Frontal cortex (tissue), 4 donors: Measurements from ENCODE around the gene RGS3. TPM values are rescaled to one million over a fixed set of nuclear protein-coding genes. Genes with fewer than 3 reads are reported as not detected.

Experiments used
- DNase-seq, 2 donors: peaks; one replicate each; pipeline ENCODE4 v3.0.0; 2012; ENCODE audit warnings: low spot score in 2 of 2
- FAIRE-seq: peaks from 2 replicates; lab custom pipeline; 2012; peaks lifted over from hg19 to GRCh38; lab: Jason Lieb, UNC
- total RNA-seq: library from RNA; depleted of rRNA; stranded (reverse); fragments of >200 nt; gene quantifications from one replicate; pipeline ENCODE4 v1.2.3, GENCODE V29; 2014
- donor health status: control.
- donor health status: control.
- donor health status: control.

RGS3 gene
- total RNA-seq, 1 donor from 2014 or later = 11.4 TPM

DNA sequence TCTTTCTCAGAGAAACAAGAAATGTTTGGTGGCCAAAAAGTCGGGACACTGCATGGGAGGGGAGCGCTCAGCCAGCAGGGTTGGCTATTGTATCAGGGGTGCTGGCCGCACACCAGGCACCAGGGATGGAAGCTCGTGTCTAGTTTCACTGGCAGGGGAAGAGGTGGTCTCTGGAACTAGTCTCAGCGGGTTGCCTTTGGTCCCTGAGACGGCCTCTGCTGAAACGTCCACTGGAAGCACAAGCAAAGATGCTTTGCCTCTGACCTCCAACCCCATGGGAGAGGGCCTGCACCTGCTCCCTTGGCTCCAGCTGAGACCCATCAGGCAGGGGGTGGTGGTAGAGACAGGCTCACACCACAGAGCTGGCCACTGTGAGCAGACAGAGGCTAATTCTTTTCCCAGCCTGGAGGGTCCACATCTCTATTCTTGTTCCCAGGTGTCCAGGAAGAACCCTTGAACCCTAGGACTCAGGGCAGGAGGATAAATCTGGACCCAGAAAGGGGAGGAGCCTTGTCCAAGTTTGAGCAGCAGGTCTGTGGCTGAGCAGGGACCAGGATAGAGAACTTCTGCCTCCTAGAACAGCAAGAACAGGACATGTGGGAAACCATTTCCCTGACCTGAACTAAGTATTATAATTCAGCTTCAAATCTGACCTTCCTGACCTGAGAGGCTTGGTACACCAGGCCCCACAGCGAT lies 102.6 kb downstream of the RGS3 start:
- DNase-seq (no peak), FAIRE-seq (no peak)

DNA sequence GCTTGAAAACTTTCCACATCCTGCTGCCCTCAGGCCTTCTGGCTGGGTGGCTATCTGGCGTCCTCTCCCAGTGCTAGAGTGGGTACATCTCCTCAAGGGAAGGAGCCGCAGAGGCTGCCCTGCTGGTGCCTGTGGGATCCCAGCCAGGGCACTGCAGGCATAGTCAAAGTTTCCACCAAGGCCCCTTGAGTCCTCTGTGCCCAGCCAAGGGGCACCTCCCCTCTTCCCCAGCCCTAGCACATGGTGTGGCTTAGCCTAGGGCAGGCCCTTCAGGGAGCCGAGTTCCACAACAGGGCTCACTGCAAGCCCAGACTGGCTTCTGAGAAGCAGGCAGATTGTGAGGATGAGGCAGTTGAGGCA lies 103.2 kb downstream of the RGS3 start:
- FAIRE-seq = no peak
- DNase-seq = no peak

DNA sequence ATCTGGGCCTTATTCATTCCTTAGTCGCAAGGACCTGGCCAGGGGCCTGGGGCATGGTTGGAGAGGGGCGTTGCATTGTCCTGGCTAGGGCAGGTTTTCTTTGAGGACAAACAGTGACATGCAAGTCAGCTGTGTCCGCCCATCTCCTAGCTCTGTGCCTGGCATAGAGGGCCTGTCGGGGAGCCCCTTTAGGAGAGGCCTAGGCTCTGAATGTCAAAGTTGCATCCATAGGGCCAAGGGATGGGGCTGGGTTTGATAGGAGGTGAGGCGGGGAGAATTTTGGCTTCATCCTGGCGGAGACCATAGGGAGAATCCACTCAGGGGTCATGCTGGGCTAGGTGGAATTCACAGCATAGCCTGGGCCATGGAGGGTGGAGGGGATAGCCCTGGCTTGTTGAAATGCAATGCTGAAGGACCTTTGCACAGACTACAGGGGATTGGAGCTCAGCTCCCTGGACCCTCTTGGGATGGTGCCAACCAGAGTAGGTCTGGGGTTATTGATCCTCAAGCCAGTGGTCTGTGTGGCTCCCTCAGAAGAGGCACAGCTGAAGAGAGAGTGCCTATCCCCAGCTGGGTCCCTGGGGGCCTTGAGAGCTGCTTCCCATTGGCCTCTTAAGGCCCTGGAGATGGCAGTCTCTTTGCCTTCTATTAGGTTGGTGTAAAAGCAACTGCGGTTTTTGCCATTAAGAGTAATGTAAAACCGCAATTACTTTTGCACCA lies 104.0 kb downstream of the RGS3 start:
- DNase-seq (no peak), FAIRE-seq (no peak)

DNA sequence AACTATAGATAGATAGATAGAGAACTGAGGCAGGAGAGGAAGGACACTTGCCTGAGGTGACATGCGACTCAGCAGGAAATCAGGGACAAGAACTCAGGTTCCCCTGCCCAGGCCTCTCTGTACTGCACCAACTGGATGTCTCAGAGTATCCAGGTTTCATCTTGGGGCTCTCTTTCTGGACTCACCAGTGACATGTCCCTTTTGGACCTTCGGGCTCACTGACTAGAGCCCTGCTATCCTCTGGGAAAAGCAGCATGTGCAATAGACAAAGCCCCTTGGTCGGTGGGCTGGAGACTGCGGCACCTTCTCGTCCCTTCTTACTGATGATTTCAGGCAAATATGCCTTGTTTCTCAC lies 104.5 kb downstream of the RGS3 start:
- DNase-seq (no peak), FAIRE-seq (no peak)

DNA sequence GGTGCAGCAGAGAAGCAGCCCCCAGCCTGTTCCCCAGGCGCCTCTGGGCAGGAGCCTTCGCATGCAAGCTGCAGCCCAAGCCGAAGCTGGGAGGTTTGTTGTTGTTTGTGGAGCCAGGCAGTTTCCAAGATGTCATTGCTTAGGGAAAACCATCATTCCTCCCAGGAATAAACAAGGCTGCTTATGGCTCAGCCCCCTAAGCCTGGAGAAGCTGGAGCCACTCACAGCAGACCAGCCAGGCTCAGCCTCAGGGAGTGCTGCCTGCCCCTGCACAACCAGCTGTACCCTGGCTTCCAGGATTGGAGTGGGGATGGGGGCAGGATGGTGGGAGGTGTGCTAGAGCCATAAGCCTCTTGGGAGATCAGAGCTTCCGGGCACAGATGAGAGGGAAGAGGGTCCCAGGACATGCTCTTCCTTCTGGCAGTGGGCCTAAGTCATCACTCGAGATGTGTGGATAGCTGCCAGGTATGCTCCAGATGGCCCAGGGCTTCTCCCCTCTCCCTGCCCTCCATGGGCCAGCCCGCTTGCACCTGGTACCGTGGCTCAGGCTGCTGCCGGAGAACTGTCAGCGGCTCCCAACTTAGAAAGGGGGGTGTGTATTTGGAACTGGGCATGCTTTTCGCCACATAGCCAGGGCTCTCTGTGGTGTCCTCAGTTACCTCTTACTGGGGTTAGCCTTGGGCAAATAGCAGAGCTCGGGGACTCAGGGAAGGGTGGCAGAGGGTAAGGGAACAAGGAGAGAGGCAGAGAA lies 105.2 kb downstream of the RGS3 start:
- DNase-seq (no peak), FAIRE-seq (no peak)

DNA sequence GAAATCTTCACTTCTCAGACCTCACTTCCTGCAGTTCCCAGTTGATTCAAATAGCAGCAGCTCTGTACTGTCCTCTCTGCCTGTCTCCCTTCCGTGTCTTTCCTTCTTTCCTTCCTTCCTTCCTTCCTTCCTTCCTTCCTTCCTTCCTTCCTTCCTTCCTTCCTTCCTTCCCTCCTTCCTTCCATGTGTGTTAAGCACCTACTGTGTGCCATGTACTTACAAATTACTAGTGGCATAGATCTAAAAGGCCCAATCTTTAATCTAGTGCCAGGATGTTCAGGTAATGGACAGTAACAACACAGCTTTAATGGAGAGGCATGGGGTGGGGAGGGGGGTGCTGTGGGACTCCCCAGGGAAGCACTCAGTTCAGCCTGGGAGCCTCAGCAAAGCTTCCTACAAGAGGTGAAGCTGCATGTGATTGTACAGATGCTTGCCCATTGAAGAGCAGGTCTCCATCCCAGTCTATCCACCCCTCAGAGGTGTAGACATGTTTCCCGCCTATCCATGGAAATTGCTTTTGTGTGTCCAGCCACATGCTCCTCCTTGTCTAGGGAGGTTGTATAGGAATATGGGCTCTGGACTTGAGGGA lies 106.0 kb downstream of the RGS3 start:
- no peak for DNase-seq
- FAIRE-seq = no peak

DNA sequence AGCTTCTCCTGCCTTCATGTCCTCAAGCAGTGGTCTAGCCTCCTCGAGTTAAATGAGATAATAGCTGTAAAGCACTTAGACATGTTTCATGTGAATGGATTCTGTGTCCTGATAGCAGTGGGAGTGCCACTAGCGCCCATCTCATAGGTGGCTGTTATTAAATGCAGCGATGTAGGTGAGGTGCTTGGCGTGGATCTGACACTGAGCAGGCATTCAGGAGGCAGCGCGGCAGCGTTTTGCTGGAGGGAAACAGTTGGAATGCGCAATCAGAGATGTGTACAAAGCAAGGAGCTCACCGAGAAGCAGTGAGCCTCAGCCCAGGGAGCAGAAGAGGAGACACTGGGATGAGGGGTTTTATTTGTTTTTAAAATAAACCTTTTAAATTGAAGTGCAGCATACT lies 106.6 kb downstream of the RGS3 start:
- DNase-seq (no peak), FAIRE-seq (no peak)

DNA sequence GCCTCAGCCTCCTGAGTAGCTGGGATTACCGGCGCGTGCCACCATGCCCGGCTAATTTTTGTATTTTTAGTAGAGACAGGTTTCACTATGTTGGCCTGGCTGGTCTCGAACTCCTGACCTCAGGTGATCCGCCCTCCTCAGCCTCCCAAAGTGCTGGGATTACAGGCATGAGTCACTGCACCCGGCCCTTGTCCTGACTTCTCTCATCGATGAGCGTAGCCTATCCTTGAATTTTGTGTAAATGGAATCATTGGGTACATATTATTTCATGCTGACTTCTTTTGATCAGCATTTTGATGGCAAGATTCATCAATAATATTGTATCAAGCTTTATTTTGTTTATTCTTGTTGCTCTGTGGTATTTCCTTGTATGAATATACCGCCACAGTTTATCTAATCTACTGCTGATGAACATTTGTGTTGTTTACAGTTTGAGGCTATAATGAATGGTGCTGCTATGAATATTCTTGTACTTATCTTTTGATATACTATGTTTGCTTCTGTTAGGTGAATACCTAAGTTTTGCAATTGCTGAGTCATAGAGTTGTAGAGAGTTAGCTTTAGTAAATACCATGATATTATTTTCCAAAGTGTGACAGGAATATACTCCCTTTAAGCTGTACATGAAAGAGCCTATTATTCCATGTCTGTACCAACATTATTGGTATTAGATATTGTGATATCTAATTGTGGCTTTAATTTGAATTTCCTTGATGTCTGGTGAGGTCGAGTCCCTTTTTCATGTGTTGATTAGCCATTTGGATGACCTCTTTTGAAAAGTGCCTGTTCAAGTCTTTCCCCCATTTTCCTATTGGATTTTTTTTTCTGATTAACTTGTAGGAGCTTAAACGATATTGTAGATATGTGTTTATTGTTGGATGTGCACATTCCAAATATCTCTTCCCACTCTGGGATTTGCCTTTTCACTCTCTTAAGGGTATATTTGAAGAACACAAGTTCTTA lies 107.5 kb downstream of the RGS3 start:
- no peak for FAIRE-seq
- no peak for DNase-seq

DNA sequence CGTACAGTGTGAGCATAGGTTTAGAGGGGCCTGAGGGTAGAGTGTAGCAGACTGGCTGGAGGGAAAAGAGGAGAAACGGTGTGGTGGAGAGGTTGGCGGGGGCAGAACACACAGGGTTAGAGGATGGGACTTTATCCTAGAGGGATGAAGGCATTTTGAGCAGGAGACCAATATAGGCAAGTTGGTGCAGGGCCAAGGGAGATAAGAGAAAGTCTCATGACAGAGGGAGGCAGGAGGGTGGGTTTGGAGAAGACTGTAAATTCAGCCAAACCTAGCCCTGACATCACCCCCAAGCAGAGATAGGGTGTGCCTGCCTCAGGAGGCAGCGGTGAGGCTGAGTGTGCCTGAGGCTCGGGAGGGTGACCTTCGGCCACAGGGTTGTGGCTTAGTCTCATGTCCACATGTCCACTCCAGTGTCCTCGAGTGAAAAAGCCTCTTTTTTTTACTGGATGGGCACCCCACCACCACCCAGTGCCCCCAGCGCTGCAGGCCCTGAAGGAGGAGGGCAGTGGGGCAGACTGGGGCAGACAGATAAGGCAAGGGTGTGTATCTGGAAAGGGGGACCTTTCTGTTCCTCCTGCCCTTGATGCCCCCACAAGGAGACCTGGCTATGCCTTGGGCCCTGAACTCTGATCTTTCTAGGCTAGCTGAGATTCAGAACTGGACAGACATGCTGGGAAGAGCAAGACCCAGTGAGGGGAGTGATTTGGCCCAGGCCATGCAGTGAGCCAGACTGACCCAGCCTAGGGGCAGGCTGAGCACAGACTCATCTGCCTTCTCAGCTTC lies 108.7 kb downstream of the RGS3 start:
- FAIRE-seq (no peak), DNase-seq (no peak)

DNA sequence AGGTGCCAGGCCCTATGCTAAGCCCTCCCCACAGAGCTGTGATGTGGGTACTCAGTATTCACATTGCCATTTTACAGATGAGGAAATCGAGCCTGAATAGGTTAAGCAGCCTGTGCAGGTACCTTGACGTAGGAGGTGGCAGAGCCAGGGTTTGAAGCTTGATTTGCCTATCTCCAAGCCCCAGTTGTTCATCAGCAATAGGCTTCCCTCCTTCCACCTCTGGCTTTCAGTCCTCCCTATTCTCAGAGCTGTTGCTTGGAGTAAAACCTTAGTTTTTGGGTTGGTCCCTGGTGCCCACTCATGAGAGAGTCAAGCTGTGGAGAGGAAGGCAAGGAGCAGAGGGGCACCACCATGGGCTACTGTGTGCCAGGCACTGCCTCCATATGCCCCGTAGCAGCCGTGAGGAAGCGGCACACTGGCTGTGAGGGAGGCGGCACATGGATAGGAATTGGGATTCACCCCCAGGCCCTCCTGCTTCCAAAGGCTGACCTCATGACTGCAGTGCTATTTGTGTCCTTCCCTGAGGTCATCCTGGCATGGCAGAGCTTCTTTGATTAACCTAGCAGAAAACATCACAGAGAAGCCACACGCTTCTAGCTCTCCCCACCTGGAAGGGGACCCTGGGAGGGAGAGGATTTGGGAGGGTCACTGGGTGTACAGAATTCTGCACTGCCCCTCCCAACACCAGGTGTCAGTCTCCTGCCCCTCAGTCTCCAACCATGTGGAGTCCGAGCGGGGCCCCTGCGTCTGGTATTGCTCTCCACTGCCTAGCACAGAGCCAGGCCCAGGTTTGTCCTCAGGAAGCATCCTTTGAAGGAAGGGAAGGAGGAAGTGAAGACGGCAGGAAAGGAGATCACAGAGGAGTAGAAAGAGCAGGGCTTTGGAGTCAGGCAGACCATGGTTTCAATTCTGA lies 109.8 kb downstream of the RGS3 start:
- DNase-seq = no peak
- FAIRE-seq = no peak

DNA sequence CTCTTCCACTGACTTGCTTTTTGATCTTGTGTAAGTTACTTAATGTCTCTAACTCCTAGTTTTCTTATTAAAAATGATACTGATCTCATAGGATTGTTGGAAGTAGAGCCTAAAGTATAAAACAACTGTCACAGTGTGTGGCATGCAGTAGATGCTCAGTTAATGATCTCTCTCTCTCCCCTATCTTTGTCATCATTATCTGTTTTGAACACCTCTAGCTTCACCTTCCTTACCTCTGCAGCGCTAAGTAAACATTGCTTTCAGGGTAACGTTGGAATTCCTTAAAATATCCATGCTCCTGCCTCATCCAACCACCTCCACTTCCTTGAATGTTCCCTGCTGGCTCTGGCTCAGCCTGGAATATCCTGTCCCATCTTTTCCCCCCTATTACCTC lies 110.4 kb downstream of the RGS3 start:
- FAIRE-seq = no peak
- no peak for DNase-seq

DNA sequence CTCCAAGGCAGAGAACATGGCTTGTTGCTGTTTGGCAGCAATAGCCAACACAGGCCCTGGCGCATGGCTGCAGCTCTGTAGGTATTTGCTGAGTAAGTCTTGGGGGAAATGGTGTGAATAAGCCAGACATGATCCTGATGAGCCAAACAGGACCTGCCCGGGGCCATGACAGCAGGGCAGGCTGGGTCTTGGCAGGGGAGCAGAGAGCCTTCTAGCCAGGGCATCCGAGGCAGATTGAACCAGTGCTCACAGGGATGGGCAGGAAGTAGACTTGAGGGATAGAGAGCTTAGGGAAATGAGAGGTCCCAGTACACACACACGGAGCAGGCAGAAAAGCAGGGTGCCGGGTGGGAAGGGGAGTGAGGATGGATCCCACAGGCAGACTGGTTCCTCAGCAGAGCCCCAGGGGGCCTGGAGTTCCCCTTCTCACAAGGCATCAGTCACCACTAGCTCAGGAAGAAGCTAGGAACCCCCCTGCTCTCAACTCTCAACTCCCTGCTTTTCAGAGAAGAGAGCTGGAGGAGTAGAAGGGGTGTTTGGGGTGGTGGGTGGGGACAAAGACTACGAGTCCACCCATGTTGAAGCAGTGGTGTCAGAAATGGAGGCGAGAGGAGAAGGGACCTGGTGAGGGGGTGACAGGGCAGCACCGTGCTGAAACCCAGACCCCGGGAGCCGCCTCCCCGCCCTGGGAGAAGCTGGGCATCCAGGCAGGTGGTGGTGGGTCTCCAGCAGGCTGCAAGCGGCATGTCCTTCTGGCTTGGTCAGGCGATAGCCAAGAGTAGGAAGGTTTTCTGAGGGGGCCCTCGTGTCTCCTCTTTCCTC lies 111.1 kb downstream of the RGS3 start:
- no peak for FAIRE-seq
- DNase-seq = no peak

DNA sequence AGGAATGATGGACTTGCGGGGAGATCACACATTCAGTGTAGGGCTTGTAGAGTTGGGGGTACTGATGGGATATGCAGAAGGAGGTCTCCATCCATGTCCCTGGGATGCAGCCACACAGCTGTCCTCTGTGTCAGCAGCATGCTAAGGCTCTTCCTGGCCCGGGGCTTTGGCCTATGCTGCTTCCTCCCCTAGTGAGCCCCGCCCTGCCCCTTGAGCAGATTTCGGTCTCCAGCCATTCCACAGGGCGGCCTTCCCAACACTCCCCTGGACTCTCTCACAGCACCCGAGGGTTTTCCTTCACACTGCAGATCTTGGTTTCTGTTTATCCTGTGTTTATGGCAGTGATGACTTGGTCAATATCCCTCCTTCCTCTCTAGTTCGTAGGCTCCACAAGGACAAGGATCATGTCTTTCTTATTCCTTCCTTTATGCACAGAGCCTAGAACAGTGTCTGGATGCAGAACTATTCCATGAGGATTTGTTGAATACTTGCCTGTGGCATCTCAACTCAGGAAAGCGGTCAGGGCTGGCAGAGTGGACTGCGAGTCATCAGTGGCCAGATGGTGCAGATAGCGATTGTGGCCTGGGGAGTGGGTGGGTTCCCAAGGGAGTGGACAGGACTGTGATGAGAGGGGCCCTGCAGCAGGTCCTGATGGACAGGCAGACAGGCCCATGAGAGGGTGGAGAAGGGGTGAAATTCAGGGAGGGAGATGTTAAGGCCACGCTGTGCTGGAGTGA lies 114.2 kb downstream of the RGS3 start:
- DNase-seq = no peak
- FAIRE-seq = no peak

DNA sequence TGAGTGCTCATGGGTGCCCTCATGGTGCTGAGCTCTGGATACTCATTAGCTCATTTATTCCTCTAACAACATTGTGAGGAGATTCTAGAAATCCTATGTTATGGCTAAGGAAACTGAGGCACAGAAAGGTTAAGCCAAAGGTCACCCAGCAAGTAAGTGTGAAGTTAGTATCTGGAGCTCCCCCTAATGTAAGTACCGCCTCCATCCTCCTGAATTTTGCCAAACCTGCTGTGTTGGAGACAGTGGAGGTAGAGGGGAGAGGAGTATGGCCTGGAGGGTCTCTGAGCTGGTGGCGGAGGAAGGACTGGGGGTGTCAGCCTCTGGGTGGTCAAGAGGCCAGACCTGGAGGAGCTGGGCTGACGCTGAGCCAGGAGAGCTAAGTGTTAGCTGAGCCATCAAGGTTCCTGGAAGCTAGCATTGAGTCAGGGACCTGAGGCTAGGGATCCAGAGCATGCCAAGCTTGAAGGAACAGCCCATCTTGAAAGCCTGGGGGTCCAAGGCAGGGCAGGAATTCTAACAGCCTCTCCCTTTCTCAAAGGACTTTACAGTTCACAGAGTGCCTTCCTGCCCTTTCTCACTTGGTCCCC lies 114.8 kb downstream of the RGS3 start:
- no peak for FAIRE-seq

DNA sequence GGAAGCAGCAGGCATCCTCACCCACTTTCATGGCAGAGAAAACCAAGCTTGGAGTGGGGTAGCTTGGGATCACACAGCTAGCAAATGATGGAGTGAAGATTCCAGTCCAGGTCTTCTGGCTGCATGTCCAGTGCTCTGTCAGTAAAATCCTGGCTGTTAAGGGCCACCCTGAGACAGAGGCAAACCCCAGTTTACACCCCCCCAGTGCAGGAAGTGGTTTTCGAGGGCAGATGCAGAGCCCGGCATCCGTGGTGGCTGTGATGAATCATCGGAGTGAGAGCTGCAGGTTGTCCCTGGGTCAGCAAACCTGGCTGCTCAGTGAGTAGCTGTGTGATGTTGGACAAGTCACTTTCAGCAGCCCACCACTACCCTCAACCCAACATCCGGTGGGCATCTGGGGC lies 115.4 kb downstream of the RGS3 start:
- DNase-seq (no peak), FAIRE-seq (no peak)

More for the DNA sequence above, 114.8 kb downstream of the RGS3 start:
- no peak for DNase-seq
